Smooth muscle cell (in vitro differentiated cells): ENCODE results near the gene SNX21. TPM values are rescaled to one million over a fixed set of nuclear protein-coding genes. Genes with fewer than 3 reads are reported as not detected.
A peak's percentile ranks its signal among the peaks of the same experiment; 100 is the strongest.

Experiments used
- DNase-seq: peaks from one replicate; lab custom pipeline; 2025; ENCODE audit not compliant: unreplicated experiment; lab: John Stamatoyannopoulos, UW
- H2AFZ ChIP-seq: fragments of 200-600 bp; sonication (generic); 2 replicates; pipeline ENCODE4 v1.6.0; 2016; ENCODE audit warnings: antibody characterized with exemption, low read depth, mild to moderate bottlenecking
- H3F3A ChIP-seq: fragments of 200-600 bp; sonication (generic); 2 replicates; pipeline ENCODE4 v1.6.0; 2017; ENCODE audit warnings: antibody characterized with exemption, low read depth
- H3K27ac ChIP-seq: fragments of 200-600 bp; sonication (generic); 2 replicates; pipeline ENCODE4 v1.5.1; 2016; ENCODE audit warnings: low read depth, mild to moderate bottlenecking
- H3K27me3 ChIP-seq: fragments of 200-600 bp; sonication (generic); 2 replicates; pipeline ENCODE4 v1.6.1; 2016; ENCODE audit warnings: low read depth, mild to moderate bottlenecking
- H3K36me3 ChIP-seq: fragments of 200-600 bp; sonication (generic); 2 replicates; pipeline ENCODE4 v1.5.1; 2016; ENCODE audit warnings: low read depth
- H3K4me1 ChIP-seq: fragments of 200-600 bp; sonication (generic); 2 replicates; pipeline ENCODE4 v1.5.1; 2016; ENCODE audit warnings: low read depth
- H3K4me2 ChIP-seq: fragments of 200-600 bp; sonication (generic); 2 replicates; pipeline ENCODE4 v1.6.0; 2016; ENCODE audit warnings: mild to moderate bottlenecking
- H3K4me3 ChIP-seq: fragments of 200-600 bp; sonication (generic); 2 replicates; pipeline ENCODE4 v1.5.1; 2016; ENCODE audit warnings: mild to moderate bottlenecking
- H3K79me2 ChIP-seq: fragments of 200-600 bp; sonication (generic); 2 replicates; pipeline ENCODE4 v1.6.0; 2016; ENCODE audit warnings: low read depth, mild to moderate bottlenecking
- H3K9ac ChIP-seq: fragments of 200-600 bp; sonication (generic); 2 replicates; pipeline ENCODE4 v1.6.0; 2016; ENCODE audit warnings: low read depth
- H3K9me3 ChIP-seq: fragments of 200-600 bp; sonication (generic); replicated peaks from 2 replicates; pipeline ENCODE4 v1.5.1; 2016; ENCODE audit warnings: low read depth
- H4K20me1 ChIP-seq: fragments of 200-600 bp; sonication (generic); 2 replicates; pipeline ENCODE4 v1.6.0; 2016; ENCODE audit warnings: low read depth
- CTCF ChIP-seq: fragments of 200-600 bp; sonication (generic); IDR thresholded peaks from 2 replicates; pipeline ENCODE4 v1.5.1; 2017; ENCODE audit warnings: borderline replicate concordance, mild to moderate bottlenecking, antibody characterized with exemption; ENCODE audit not compliant: insufficient read depth, poor library complexity, severe bottlenecking
- WGBS: methylation state at CpG from one replicate; pipeline ENCODE4 v1.1.7; 2016; ENCODE audit warnings: low lambda C conversion rate; 5-methylcytosine and 5-hydroxymethylcytosine counted together
- polyA plus RNA-seq: library from polyadenylated mRNA; unstranded; fragments of >200 nt; fragmentation: Nextera tagmentation; extraction: Ambion mirVana; gene quantifications from 2 replicates; pipeline ENCODE4 v1.2.1, GENCODE V29; 2016
- total RNA-seq: library from RNA; depleted of rRNA; stranded (reverse); fragments of >200 nt; gene quantifications from 2 replicates; pipeline ENCODE4 v1.2.3, GENCODE V29; 2014

SNX21 gene
- total and polyA plus RNA-seq, 2 experiments from 2014 or later = 14.4 to 14.7 TPM

GRCh38 chr20:45857882-45858216 lies 24.2 kb downstream of the SNX21 start:
- Histone ChIP-seq H4K20me1 (no peaks in the 10 kb centered on the region), H2AFZ (peak overlapping the region; percentile 88), H3K36me3 (no peaks in the 10 kb centered on the region), H3K9me3 (no peaks in the 10 kb centered on the region), H3K4me1 (peaks cover 13% of the 10 kb centered on the region), H3K4me3 (peak overlapping the region; percentile 78), H3F3A (no peaks in the 10 kb centered on the region), H3K27ac (no peak overlapping the region), H3K27me3 (no peaks in the 10 kb centered on the region), H3K4me2 (peak overlapping the region; percentile 94), H3K9ac (peak overlapping the region; percentile 47), H3K79me2 (peaks cover 30% of the 10 kb centered on the region)
- no peak for DNase-seq
- no peak for TF ChIP-seq CTCF
- 7% methylated on average over 13 of the region's 13 CpGs for WGBS

- no peak for TF ChIP-seq CTCF
- peaks cover 13% of the 10 kb centered on the region for H3K4me1 ChIP-seq
- H4K20me1 ChIP-seq = no peaks in the 10 kb centered on the region
- no peak overlapping the region for H2AFZ ChIP-seq
- no peaks in the 10 kb centered on the region for H3K9me3 ChIP-seq
- DNase-seq = no peak
- H3K27ac ChIP-seq = no peak overlapping the region
- H3K4me3 ChIP-seq = no peak overlapping the region
- peaks cover 29% of the 10 kb centered on the region for H3K79me2 ChIP-seq
- 96% methylated on average over 5 of the region's 5 CpGs for WGBS
- no peaks in the 10 kb centered on the region for H3K27me3 ChIP-seq
- H3K36me3 ChIP-seq = no peaks in the 10 kb centered on the region
- H3K4me2 ChIP-seq = no peak overlapping the region
- no peak overlapping the region for H3K9ac ChIP-seq
- H3F3A ChIP-seq = no peaks in the 10 kb centered on the region
Measured at GRCh38 chr20:45859916-45860315, 26.3 kb downstream of the SNX21 start.

- TF ChIP-seq CTCF = no peak
- DNase-seq = no peak
- Histone ChIP-seq H3K9me3 (no peaks in the 10 kb centered on the region), H3K4me2 (no peak overlapping the region), H3K79me2 (peaks cover 21% of the 10 kb centered on the region), H3K27ac (no peak overlapping the region), H3F3A (no peaks in the 10 kb centered on the region), H3K36me3 (no peaks in the 10 kb centered on the region), H2AFZ (no peak overlapping the region), H3K9ac (no peak overlapping the region), H3K27me3 (no peaks in the 10 kb centered on the region), H3K4me1 (peaks cover 13% of the 10 kb centered on the region), H3K4me3 (no peak overlapping the region), H4K20me1 (no peaks in the 10 kb centered on the region)
- WGBS = 76% methylated on average over 7 of the region's 7 CpGs
Measured at GRCh38 chr20:45860560-45861220, 27.1 kb downstream of the SNX21 start.
